CD4-positive, alpha-beta T cell treated with Interleukin-1 beta for 1 hour (primary cell): ENCODE data around the gene UNK.

Experiments
- DNase-seq, 2 donors: peaks; one replicate each; pipeline ENCODE4 v3.0.0-alpha.2; 2020 to 2022

UNK gene

DNA sequence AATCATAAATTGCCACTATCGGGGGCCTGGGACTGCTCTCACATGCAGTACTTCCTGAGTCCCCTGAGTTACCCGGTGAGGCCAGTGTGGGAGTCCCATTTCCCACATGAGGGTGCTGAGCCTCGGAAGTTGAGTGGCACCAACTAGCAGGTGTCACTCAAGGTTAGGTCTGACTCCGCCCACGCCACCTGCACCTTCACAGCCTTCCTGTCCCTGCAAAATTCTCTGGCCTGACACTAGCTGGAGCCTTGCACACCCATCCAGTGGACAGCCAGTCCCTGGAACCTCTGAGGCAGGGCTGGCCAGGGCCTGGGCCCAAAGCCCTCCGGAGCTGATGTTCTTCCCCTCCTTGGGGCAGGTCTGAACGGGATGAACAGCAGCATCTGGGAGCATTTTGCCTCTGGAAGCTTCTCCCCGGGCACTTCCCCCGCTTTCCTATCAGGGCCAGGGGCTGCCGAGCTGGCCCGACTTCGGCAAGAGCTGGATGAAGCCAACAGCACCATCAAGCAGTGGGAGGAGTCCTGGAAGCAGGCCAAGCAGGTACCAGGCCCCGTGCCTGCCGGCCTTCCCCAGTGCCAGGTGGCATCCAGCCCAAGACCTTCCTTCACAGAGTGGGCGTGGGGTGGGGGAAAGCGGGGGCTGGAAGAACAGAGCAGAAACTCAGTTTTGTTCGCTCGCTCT is 37.7 kb downstream of the UNK start:
- peak; percentile 31 to 36 for DNase-seq

DNA sequence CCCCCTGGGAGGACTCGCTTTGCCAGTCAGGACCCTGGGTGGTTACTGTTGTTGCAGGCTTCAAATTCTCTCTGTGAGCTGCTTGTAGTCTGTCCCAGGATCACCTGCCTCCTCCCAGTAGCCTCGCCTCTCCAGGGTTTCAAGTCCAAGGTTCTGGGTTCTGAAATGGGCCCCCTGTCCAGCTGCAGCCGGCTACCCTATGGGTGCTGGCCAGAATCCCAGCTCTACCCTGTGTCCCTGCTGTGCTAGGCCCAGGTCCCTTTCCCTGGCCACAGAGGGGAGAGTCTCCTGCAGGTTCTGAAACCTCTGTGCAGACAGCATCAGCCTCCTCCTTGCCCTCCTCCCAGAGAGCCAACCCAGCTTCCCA is 38.2 kb downstream of the UNK start:
- no peak for DNase-seq

DNA sequence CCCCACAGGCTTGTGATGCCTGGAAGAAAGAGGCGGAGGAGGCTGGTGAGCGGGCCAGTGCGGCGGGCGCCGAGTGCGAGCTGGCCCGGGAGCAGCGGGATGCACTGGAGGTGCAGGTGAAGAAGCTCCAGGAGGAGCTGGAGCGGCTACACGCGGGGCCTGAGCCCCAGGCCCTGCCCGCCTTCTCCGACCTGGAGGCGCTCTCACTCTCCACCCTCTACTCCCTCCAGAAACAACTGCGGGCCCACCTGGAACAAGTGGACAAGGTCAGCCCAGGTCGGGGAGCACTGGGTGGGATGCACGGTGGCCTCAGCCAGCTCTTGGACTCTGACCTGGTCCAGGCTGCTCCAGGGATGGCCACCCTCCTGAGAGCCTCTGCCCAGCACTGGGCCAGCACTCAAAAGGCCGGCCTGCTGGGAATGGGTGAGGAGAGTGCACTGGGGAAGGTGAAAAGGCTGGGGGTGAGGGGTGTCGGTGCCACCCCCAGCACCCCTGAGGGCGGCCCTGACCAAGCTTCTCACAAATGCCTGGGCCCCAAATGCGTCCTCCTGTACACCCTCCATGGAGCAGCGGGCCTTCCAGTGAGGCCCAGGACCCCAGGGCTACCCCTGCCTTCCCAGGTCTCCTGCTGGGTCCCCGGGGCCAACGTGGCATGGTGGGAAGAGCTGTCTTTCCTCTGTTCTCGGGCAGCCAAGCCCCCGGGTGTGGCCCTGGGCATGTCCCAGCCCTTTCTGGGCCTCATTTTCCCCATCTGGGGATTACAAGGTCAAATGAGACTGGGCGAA is 38.8 kb downstream of the UNK start:
- no peak for DNase-seq

DNA sequence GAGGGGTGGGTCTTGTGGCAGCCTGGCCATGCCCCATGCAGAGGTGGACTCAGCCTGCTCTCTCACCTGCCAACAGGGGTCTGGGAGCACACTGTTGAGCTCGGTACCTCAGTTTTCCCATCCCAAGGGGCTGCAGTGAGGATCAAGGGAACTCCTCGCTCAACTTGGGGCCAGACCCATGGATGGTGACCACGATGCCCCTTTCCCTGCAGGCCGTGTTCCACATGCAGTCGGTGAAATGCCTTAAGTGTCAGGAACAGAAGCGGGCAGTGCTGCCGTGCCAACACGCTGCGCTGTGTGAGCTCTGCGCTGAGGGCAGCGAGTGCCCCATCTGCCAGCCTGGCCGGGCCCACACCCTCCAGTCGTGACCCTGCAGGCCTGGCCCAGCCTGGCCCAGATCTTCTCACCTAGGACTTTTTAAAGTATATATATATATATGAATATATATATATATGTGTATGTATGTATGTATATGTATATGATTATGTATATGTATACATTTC is 39.5 kb downstream of the UNK start:
- DNase-seq, result no peak

DNA sequence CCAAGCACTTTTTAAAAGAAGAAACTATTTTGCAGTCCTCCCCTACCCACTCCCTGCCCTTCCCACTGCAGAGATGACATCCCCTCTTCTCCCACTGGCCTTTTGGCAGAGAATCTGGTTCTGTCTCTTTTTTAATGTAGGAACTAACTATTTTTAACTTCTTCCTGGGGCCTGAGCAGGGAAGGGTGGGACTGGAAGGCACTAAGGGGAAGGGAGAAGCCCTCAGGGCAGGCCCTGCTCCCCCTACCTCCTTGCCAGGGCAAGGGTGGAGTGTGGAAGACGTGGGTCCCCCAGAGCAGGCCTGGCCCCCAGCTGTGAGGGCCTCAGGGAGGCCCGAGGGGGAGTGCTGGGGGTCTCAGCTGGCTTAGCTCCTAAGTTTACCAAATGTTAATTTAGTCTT is 40.1 kb downstream of the UNK start:
- no peak for DNase-seq

DNA sequence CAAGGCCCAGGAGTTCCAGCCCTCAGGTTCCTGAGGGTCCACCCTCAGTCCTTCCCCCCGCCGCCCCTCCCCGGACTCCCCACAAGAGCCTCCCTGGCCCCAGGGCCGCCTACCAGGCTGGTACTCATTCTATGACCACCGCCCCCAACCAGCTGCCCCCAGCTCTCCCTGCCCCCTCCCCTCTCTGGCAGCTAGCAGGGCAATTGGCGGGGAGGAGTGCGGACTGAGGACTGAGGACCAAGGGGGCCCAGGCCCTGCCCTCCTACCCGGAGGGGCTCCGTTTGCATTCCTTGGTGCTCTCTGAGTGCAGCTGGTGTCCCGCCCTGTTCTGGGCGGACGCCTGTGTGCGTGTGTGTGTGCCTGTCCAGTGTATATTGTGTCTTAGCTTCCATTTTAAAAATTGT is 40.5 kb downstream of the UNK start:
- no peak for DNase-seq

DNA sequence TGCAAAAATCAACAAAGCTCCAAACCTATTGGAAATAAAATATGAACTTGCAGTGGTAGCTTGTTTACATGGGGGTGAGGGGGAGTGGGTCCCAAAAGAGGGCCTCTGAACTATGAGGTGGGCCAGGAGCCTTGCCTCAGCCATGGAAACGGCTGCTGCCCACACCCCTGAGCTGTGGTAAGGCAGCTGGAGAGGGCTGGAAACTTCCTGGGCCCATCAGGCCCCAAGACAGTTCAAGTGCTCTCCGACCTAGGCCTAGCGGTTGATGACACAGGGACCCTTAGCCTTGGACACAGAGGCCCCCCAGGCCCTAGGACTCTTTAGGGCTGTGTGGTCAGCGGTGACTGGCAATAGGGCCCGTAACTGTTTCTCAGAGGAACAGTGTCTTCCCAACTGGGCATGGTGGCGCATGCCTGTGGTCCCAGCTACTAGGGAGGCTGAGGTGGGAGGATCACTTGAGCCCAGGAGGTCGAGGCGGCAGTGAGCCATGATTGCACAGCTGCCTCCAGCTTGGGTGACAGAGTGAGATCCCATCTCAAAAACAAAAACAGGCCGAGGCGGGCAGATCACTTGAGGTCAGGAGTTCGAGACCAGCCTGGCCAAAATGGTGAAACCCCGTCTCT is 41.3 kb downstream of the UNK start:
- no peak for DNase-seq

DNA sequence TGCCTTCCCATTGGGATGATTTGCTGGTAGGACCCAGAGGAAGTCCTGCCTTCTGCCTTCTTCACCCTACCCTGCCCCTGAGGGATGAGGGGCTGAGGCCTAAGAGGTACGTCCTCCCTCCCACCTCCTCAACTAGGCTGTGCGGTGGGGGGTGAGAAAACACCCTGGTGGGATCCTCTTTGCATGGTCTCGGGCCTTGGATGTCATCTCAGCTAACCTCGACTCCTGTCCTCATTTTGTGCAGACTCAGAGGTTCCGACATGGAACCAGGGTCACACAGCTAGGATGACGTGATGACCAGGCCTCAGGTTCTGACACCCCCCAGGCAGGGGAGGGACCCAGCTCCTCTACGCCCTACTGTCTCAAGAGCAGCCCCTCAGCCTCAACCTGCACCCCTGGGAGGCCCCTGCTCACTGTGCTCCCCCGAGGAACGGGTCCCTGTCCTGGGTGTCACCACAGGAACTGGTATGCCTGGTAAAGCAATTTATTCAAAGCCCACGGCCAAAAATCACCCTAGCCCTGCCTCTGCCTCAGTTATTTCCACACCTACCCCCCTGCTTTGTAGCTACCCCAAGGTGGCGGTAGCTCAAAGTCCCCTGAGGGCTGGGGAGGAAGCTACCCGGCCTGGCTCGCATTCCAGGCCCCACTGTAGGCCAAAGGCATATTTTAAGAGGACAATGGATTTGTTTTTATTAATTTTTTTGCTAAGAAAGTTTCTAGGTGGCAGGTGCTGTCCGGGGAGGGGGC is 42.1 kb downstream of the UNK start:
- no peak for DNase-seq

DNA sequence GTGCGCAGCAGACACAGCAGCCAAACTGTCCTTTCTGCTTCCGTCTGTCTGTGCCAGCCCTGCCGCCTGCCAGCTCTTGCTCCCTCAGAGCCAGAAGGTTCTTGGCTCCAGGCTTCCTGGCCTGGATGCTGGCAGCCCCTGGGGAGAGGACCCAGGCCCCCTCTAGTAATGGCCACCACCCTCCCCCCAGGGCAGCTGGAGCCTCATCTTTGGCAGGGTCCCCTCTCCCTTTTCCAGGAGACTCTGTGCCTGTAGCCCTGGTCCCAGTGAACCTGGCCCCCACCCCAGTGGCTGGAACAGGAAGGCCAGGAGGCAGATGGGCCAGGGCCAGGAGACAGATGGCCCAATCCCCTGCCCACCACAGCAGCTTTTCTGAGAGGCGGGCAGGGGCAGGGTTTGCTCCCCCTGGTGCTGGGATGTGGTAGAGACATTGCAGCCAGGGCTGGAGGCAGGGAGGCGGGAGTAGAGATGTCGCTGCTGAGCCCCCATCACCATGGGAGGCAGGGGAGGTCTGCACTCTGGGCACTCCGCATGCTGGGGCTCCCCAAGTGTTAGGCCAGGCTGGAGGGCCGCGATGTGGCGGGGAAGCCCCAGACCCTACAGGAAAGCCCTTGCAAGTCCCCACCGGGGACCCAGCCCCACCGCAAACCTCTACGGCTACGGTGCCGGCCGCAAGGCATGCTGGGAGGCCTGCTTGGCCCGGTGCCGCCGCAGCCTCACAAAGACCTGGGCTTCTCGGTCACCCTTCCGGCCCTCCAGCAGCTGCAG is 42.9 kb downstream of the UNK start:
- DNase-seq, result peak; percentile 66 to 79

DNA sequence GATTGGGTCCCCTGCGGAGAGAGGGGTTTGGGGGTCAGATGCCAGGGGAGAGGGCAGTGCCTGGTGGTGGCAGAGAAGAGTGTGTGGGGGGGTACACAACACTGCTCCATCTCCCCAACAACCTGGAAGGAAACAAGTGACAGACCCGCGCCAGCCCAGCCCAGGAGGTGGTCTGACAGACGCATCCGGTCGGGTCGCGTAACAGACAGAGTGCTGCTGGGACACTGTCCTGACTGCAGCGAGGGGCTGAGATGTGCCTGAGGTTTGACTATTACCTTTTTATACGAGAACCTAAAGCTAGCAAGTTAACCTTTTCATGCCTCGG is 43.4 kb downstream of the UNK start:
- DNase-seq, result no peak

DNA sequence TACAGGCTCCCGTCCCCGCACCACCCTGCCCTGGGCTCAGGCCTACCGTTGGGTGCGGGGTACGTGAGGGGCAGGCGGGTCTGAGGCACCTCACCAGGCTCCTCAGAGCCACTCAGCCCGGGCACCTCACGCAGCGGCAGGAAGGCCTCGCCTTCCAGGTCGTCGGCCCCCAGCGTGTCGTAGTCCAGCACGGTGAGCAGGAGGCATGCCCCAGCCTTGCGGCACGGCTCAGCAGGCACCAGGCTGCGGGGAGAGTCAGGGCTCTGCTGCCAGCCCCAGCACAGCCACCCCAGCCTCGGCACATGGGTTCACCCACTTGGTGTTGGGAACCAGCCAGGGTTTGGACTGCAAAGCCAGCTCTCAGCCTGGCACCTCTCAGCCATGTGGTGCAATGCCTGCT is 44.1 kb downstream of the UNK start:
- DNase-seq, result no peak

DNA sequence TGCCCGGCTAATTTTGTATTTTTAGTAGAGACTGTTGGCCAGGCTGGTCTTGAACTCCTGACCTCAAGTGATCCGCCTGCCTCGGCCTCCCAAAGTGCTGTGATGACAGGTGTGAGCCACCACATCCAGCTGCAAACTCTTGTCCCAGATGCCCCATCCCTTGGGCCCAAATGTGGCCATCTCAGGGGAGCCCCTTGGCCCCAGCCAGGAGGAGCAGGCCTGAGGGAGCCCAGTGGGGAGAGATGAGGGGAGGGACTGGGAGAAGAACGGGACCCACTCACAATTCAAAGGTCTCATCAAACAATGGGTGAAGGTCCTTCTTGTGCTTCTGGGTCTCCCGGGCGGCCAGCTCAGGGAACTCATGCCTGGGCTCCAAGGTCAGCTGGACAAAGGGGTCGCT is 45.1 kb downstream of the UNK start:
- no peak for DNase-seq

DNA sequence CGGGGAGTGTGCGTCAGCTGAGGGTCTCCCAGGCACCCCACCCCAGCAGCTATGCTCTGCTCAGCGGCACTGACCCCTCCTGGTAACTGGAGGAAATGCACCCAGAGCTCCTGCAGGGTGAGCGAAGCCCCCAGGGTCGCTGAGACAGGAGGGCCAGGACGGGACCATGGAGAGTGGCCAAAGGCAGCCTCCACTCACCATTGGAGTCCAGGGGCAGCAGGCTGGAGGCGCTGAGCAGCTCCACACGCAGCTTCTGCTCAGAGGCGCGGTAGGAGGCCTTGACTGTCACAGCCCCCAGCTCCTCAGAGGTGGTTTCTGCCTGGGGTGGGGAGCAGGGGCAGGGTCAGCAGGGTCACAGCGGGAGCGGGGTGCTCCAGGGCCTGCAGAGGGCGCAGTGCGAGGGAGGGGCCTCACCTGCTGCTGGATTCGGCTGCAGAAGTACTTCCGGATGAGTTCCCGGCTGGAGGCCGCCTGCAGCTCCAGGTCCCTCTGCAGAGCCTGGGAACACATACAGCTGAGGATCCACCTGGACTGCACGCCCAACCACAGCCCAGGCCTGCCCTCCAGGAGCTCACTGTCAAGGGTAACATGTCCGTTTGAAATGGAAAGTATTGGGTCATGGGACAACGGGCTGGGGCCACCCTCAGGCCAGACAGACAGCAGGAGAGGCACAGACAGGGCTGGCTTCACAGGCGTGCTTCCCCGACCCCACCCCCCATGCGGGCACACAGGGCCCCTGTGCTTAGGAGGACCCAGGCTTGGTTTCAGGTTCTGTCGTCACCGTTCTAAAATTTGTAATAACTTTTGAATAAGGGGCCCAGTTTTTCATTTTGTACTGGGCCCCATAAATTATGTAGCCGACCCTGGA is 45.8 kb downstream of the UNK start:
- DNase-seq, result peak; percentile 26 to 29

DNA sequence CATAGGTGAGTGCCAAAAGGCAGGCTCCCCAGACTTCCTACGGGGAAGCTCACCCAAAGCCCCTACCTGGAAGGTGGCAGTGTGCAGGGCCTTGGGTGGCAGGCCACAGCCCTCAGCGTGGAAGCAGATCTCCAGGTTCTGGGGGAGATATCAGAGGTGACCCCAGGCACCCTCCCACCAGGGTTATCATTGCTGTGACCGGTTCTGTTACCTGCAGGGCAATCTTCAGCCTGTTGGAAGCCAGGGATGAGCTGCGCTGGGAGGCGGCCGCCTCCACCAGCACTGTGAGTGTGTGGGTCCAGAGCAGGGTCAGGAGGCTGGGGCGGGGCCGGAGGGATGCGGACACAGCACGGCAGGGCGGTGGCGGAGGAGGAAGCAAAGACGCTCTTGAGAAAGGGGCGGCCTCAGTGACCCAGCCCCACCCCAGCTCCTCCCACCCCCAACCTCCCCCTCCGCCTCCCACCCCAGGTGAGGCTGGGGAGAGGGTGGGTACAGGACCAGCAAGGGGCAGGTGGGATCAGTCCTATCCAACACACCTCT is 46.5 kb downstream of the UNK start:
- no peak for DNase-seq

DNA sequence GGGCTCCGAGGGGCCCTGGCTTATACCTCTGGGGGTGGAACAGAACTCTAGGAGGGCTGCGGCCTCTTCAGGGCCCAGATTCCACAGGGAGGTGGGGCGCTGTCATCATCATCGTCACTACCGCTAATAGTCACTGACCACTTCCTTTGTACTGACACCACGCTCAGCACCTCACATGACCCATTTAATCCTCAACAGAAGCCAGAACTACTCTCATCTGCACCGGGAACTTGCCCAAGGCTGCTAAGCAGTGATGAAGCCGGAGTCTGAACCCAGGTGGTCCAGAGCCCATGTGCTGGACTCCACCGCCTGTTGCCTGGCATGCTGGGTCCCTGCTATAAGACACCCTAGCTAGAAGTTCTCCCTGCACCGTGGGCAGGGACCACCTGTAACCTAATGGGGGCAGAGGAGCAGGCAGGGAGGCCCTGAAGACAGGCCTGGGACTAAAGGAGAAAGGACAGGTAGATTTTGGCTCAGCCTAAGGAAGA is 47.6 kb downstream of the UNK start:
- DNase-seq, result peak; percentile 62 to 69

DNA sequence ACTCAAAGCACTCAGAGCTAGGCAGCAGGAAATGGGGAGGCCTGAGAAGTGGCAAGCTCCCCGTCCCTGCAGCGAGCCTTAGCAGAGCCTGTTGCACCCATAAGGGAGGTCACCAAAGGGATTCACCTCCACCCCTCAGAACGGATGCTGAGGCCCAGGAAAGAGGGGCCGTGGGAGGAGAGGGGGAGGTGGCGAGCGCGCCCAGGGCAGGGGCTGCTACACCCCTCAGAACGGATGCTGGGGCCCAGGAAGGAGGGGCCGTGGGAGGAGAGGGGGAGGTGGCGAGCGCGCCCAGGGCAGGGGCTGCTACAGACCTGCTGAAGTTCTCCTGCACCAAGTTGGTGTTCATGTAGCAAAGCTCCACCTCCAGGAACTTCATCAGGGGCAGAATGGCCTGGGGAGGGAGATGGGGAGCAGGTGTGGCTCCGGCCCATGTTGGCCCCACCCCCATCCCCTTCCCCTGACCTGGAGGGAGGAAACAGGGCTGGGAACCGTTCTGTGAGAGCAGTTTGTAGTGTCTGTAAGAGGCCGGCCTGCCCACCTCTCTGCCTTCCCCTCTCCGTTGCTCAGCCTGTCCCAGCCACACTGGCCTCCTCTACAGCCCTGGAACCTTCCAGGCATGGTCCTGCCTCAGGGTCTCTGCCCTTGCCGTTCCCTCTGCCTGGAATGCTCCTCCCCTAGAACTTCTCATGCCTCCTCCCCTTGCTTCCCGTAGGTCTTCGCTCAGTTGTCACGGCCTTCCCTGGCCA is 48.2 kb downstream of the UNK start:
- DNase-seq, result peak; percentile 17 to 49

DNA sequence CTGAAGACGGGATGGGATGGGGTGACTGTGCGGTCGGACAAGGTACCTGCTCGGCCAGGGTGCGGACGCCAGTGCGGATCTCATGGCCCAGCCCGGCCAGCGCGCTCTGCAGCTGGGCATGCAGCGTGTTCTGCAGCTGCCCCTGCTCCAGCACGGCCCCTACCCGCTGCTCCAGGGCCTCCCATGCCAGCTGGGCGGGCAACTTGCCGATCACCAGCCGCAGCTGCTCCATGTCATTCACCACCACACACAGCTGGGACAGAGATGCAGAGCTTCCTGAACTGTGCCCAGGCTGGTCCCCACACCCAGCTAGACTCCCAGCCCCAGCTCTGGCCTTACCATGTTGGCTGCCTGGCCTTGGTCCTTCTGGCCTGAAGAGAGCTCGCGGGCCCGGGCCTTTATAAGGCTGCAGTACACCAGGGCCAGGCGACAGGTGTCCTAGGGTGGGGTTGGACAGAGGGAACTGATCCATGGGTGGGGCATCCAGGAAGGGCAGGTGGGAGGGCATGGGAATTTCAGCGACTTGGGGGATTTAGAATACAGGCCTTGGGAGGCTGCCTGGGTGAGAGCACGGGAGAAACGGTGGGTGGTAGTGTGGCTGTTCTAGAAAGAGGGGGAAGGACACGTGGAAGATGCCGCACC is 49.8 kb downstream of the UNK start:
- no peak for DNase-seq

DNA sequence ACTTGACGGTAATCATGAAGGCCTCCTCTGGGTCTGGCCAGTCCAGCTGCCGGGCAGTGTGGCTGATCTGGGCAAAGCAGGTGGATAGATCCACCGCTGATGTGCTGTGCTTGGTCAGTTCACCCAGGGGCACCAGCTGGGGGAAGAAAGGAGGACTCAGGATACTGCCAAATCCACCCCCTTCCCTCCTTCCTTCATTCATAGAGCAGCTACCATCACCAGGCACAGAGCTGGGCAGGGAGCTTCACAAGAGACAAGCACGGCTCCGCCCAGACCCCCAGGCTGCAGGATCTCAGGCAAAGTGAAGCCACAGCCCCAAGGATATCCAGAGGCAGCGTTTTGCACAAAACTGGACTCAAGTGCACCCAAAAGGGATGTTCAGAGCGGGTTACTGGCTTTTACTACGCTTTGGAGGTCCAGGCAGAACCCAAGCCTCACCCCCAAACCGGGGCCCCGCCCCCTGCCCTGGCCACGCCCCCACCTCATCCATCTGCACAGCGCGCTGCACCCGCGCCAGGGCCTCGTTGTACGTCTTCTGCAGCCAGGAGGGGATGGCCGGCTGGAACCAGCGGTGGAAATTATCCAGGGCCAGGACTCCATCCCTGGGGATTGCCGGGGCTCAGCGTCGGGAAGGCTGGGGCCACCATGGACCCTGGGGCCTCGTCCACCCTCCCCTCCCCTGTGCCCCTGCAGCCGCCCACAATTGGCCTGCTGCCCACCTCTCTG is 50.5 kb downstream of the UNK start:
- no peak for DNase-seq

DNA sequence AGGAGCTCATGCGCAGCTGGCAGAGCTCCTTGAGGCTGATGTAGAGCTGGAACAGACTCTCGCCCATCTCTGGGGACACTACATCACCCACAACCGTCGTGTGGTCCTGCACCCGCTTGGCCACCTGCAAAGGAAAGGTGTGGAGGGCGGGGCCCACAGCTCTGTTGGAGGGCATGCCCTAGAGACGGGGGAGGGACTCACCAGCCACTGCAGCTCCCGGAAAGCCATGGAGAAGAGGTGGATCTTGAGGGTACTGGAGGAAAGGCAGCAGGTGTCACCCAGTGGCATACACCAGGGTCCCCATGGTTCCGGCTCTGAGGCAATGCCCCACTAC is 51.0 kb downstream of the UNK start:
- DNase-seq, result no peak
